PC-9 (cell line): Measurements from ENCODE around the gene MMP20. TPM values are rescaled to one million over a fixed set of nuclear protein-coding genes. Genes with fewer than 3 reads are reported as not detected.

Experiments
- BruUV-seq: library from RNA; stranded (reverse); fragments of 400-500 nt; replicated peaks from 2 replicates; lab custom pipeline; 2021; lab: Mats Ljungman, UMichigan
- CTCF ChIA-PET: fragments of 300-600 bp; sonication (Branson Sonifier 250); formaldehyde crosslinking; loops from one replicate; lab custom pipeline; 2022; ENCODE audit warnings: antibody characterized with exemption; lab: Charles Lee
- POLR2A ChIA-PET: fragments of 300-600 bp; sonication (Branson Sonifier 250); formaldehyde crosslinking; loops from one replicate; lab custom pipeline; 2022; ENCODE audit warnings: antibody characterized with exemption; ENCODE audit not compliant: unreplicated experiment; lab: Charles Lee
- DNase-seq, 2 experiments: peaks; one replicate each; pipeline versions ENCODE4 v3.0.0 to v3.0.0-alpha.2; 2015 to 2022; ENCODE audit warnings: mixed read lengths in 1 of 2
- H2AFZ ChIP-seq: fragments of 200-600 bp; sonication (generic); 2 replicates; pipeline ENCODE4 v1.8.1; 2017; ENCODE audit warnings: antibody characterized with exemption
- H3F3A ChIP-seq: fragments of 200-600 bp; sonication (generic); 2 replicates; pipeline ENCODE4 v1.8.1; 2017; ENCODE audit warnings: antibody characterized with exemption, mild to moderate bottlenecking, low read depth; ENCODE audit not compliant: insufficient read depth
- H3K27ac ChIP-seq: fragments of 200-600 bp; sonication (generic); 2 replicates; pipeline ENCODE4 v1.6.1; 2016; ENCODE audit warnings: mixed run types
- H3K27me3 ChIP-seq: fragments of 200-600 bp; sonication (generic); 2 replicates; pipeline ENCODE4 v1.6.1; 2016; ENCODE audit warnings: low read depth, mixed run types; ENCODE audit not compliant: insufficient read depth
- H3K36me3 ChIP-seq: fragments of 200-600 bp; sonication (generic); 2 replicates; pipeline ENCODE4 v1.6.1; 2016; ENCODE audit warnings: low read depth, mixed run types
- H3K4me1 ChIP-seq: fragments of 200-600 bp; sonication (generic); replicated peaks from 2 replicates; pipeline ENCODE4 v1.6.1; 2016; ENCODE audit warnings: mixed run types; ENCODE audit not compliant: insufficient read depth
- H3K4me2 ChIP-seq: fragments of 200-600 bp; sonication (generic); 2 replicates; pipeline ENCODE4 v1.6.1; 2017; ENCODE audit warnings: mixed run types
- H3K4me3 ChIP-seq: fragments of 200-600 bp; sonication (generic); 2 replicates; pipeline ENCODE4 v1.6.1; 2016; ENCODE audit warnings: mixed run types
- H3K79me2 ChIP-seq: fragments of 200-600 bp; sonication (generic); 2 replicates; pipeline ENCODE4 v1.6.1; 2017; ENCODE audit warnings: low read depth, mixed run types
- H3K9me2 ChIP-seq: fragments of 200-600 bp; sonication (generic); 2 replicates; pipeline ENCODE4 v1.8.1; 2017; ENCODE audit warnings: mild to moderate bottlenecking; ENCODE audit not compliant: insufficient read depth
- H3K9me3 ChIP-seq: fragments of 200-600 bp; sonication (generic); 2 replicates; pipeline ENCODE4 v1.8.1; 2016; ENCODE audit warnings: low read depth; ENCODE audit not compliant: insufficient read depth
- H4K20me1 ChIP-seq: fragments of 200-600 bp; sonication (generic); 2 replicates; pipeline ENCODE4 v1.8.1; 2017; ENCODE audit not compliant: insufficient read depth
- CTCF ChIP-seq: fragments of 200-600 bp; sonication (generic); conservative IDR thresholded peaks from 2 replicates; pipeline ENCODE4 v1.6.1; 2017; ENCODE audit warnings: mixed run types, antibody characterized with exemption, mild to moderate bottlenecking, moderate library complexity
- EZH2 ChIP-seq: fragments of 200-600 bp; sonication (generic); IDR thresholded peaks from 2 replicates; pipeline ENCODE4 v1.8.0; 2017; ENCODE audit warnings: antibody characterized with exemption, low read depth
- intact Hi-C: fragments of 100-400 bp; cut with micrococcal nuclease; formaldehyde crosslinking; loops from one replicate; pipeline ENCODE4 v1.10.0; 2022; ENCODE audit not compliant: unreplicated experiment
- total RNA-seq: library from RNA; stranded (reverse); gene quantifications from 2 replicates; pipeline ENCODE4 v1.2.3, GENCODE V29; 2021

The MMP20 gene
- total RNA-seq, 1 experiment from 2014 or later = not detected

- peaks cover 7% of the 10 kb centered on the region; the same call in 1 of the 2 replicates for H3K9me3 ChIP-seq
- BruUV-seq = no TSS peak
- H3F3A ChIP-seq = peaks cover 7% of the 10 kb centered on the region; the same call in 1 of the 2 replicates
- no peak overlapping the region for H3K27ac ChIP-seq
- H3K4me3 ChIP-seq = no peak overlapping the region
- DNase-seq = no peak
- ChIA-PET POLR2A (no interaction called here), CTCF (interaction anchor here (0.6 kb wide), 1 partner anchor 9 kb away, joined by 4 read pairs; no protein-coding TSS in a partner anchor)
- no peaks in the 10 kb centered on the region for H3K27me3 ChIP-seq
- no peaks in the 10 kb centered on the region for H3K79me2 ChIP-seq
- TF ChIP-seq EZH2 = no peak
- no peak for TF ChIP-seq CTCF
- no peaks in the 10 kb centered on the region for H3K36me3 ChIP-seq
- no peaks in the 10 kb centered on the region for H4K20me1 ChIP-seq
- H3K4me1 ChIP-seq = no peaks in the 10 kb centered on the region
- H3K9me2 ChIP-seq = no peaks in the 10 kb centered on the region
- H3K4me2 ChIP-seq = no peak overlapping the region
- intact Hi-C loops = no loop called here
- H2AFZ ChIP-seq = no peak overlapping the region
Observed at GRCh38 chr11:102653744-102654291, 28.7 kb upstream of the MMP20 start.

GRCh38 chr11:102647430-102647829 lies 22.3 kb upstream of the MMP20 start:
- no peaks in the 10 kb centered on the region for H4K20me1 ChIP-seq
- no peak overlapping the region for H2AFZ ChIP-seq
- H3F3A ChIP-seq = no peaks in the 10 kb centered on the region
- H3K27ac ChIP-seq = no peak overlapping the region
- no TSS peak for BruUV-seq
- DNase-seq = no peak
- H3K4me2 ChIP-seq = no peak overlapping the region
- no peaks in the 10 kb centered on the region for H3K4me1 ChIP-seq
- no peaks in the 10 kb centered on the region for H3K9me3 ChIP-seq
- ChIA-PET POLR2A (no interaction called here), CTCF (no interaction called here)
- no peak for TF ChIP-seq CTCF
- no peak for TF ChIP-seq EZH2
- no peaks in the 10 kb centered on the region for H3K27me3 ChIP-seq
- H3K9me2 ChIP-seq = no peaks in the 10 kb centered on the region
- no peaks in the 10 kb centered on the region for H3K36me3 ChIP-seq
- no peak overlapping the region for H3K4me3 ChIP-seq
- no peaks in the 10 kb centered on the region for H3K79me2 ChIP-seq
- intact Hi-C loops = no loop called here

- Histone ChIP-seq H3K9me3 (no peaks in the 10 kb centered on the region), H4K20me1 (no peaks in the 10 kb centered on the region), H3K27me3 (no peaks in the 10 kb centered on the region), H3K79me2 (no peaks in the 10 kb centered on the region), H3K27ac (no peak overlapping the region), H3K4me2 (no peak overlapping the region), H3K36me3 (no peaks in the 10 kb centered on the region), H3K4me1 (no peaks in the 10 kb centered on the region), H3K9me2 (no peaks in the 10 kb centered on the region), H3K4me3 (no peak overlapping the region), H3F3A (no peaks in the 10 kb centered on the region), H2AFZ (no peak overlapping the region)
- no peak for DNase-seq
- ChIA-PET CTCF (no interaction called here), POLR2A (no interaction called here)
- intact Hi-C loops = no loop called here
- no peak for TF ChIP-seq CTCF
- no peak for TF ChIP-seq EZH2
- no TSS peak for BruUV-seq
Observed at GRCh38 chr11:102643941-102644340, 18.8 kb upstream of the MMP20 start.
